Keratinocyte (primary cell): ENCODE data around the gene CHAMP1. TPM values are rescaled to one million over a fixed set of nuclear protein-coding genes. Genes with fewer than 3 reads are reported as not detected.

Experiments
- DNase-seq: peaks from one replicate; pipeline ENCODE4 v3.0.0-alpha.2; 2011; ENCODE audit warnings: low read depth, missing footprints, low spot score
- FAIRE-seq: peaks from 2 replicates; lab custom pipeline; 2011; peaks lifted over from hg19 to GRCh38; lab: Jason Lieb, UNC
- H2AFZ ChIP-seq: 2 replicates; pipeline ENCODE4 v1.6.0; 2012; ENCODE audit warnings: low read length, control low read depth, inconsistent platforms; ENCODE audit not compliant: control insufficient read depth
- H3K27ac ChIP-seq: 2 replicates; pipeline ENCODE4 v1.5.1; 2011; ENCODE audit warnings: low read length; ENCODE audit not compliant: control insufficient read depth, insufficient read depth
- H3K27me3 ChIP-seq: 3 replicates; pipeline ENCODE4 v1.6.0; 2011; ENCODE audit warnings: low read length; ENCODE audit not compliant: control insufficient read depth, insufficient read depth; ENCODE audit errors: extremely low read depth
- H3K36me3 ChIP-seq, 2 experiments: 2 replicates in 1 of 2; 3 replicates in 1 of 2; pipeline ENCODE4 v1.5.1; 2011; ENCODE audit warnings: low read length in 2 of 2, mild to moderate bottlenecking in 1 of 2; ENCODE audit not compliant: control insufficient read depth in 2 of 2, insufficient read depth in 2 of 2; ENCODE audit errors: extremely low read depth in 1 of 2
- H3K4me1 ChIP-seq: 3 replicates; pipeline ENCODE4 v1.5.1; 2011; ENCODE audit warnings: low read length; ENCODE audit not compliant: control insufficient read depth, insufficient read depth; ENCODE audit errors: extremely low read depth
- H3K4me2 ChIP-seq: 3 replicates; pipeline ENCODE4 v1.6.0; 2011; ENCODE audit warnings: low read depth, low read length; ENCODE audit not compliant: control insufficient read depth, insufficient read depth; ENCODE audit errors: extremely low read depth
- H3K4me3 ChIP-seq, 3 experiments: fragments of 200-600 bp in 1 of 3; sonication (generic) in 1 of 3; 2 replicates in 2 of 3; 3 replicates in 1 of 3; pipeline ENCODE4 v1.5.1; 2011 to 2016; ENCODE audit warnings: low read length in 3 of 3, mild to moderate bottlenecking in 3 of 3, control low read depth in 2 of 3, inconsistent platforms in 1 of 3, low read depth in 1 of 3, mixed read lengths in 1 of 3, mixed run types in 1 of 3, moderate library complexity in 1 of 3; ENCODE audit not compliant: control insufficient read depth in 2 of 3, insufficient read depth in 2 of 3; ENCODE audit errors: extremely low read depth in 1 of 3
- H3K79me2 ChIP-seq: 2 replicates; pipeline ENCODE4 v1.6.0; 2012; ENCODE audit warnings: low read length; ENCODE audit not compliant: control insufficient read depth, insufficient read depth
- H3K9ac ChIP-seq: 3 replicates; pipeline ENCODE4 v1.6.0; 2011; ENCODE audit warnings: low read length; ENCODE audit not compliant: control insufficient read depth, insufficient read depth; ENCODE audit errors: extremely low read depth
- H3K9me1 ChIP-seq: 3 replicates; pipeline ENCODE4 v1.6.0; 2011; ENCODE audit warnings: low read length; ENCODE audit not compliant: control insufficient read depth, insufficient read depth; ENCODE audit errors: extremely low read depth
- H3K9me3 ChIP-seq: 2 replicates; pipeline ENCODE4 v1.5.1; 2012; ENCODE audit warnings: low read depth, low read length; ENCODE audit not compliant: control insufficient read depth
- H4K20me1 ChIP-seq: 3 replicates; pipeline ENCODE4 v1.6.0; 2011; ENCODE audit warnings: low read length; ENCODE audit not compliant: control insufficient read depth, insufficient read depth; ENCODE audit errors: extremely low read depth
- CTCF ChIP-seq, 3 experiments: IDR thresholded peaks in 1 of 3; conservative IDR thresholded peaks in 1 of 3; optimal IDR thresholded peaks in 1 of 3; 2 replicates in 2 of 3; 3 replicates in 1 of 3; pipeline versions ENCODE3 to v1.5.1; 2011; ENCODE audit warnings: low read length in 3 of 3, mild to moderate bottlenecking in 3 of 3, moderate library complexity in 2 of 3, control low read depth in 1 of 3, inconsistent platforms in 1 of 3; ENCODE audit not compliant: insufficient read depth in 2 of 3; ENCODE audit errors: extremely low read depth in 1 of 3
- EZH2 ChIP-seq: IDR thresholded peaks from one replicate; pipeline ENCODE4 v1.6.1; 2012; ENCODE audit warnings: inconsistent platforms, mild to moderate bottlenecking, low read length, moderate library complexity
- dilution Hi-C: fragments of 300-500 bp; cut with MboI; formaldehyde crosslinking; loops from one replicate; pipeline ENCODE4 v1.7.0; 2020; ENCODE audit warnings: low sequenced_read_pairs; ENCODE audit not compliant: extremely low pct_ligation_motif_present
- polyA plus RNA-seq, 5 experiments: library from polyadenylated mRNA; depleted of rRNA in 3 of 5; stranded (reverse) in 3 of 5; stranded (forward) in 1 of 5; unstranded in 1 of 5; fragments of >200 nt; gene quantifications; 1 replicate in 1 of 5; 2 replicates in 3 of 5; 3 replicates in 1 of 5; pipeline versions ENCODE4 v1.2.1 to v1.2.3, GENCODE V29; 2011 to 2012; ENCODE audit warnings: missing spikeins in 2 of 5, low read depth in 1 of 5, low replicate concordance in 1 of 5

The CHAMP1 gene
- polyA plus RNA-seq, 1 donor (not counting 4 experiments of a cell fraction or from before 2014, with no cell fraction given): 14.2 TPM

DNA sequence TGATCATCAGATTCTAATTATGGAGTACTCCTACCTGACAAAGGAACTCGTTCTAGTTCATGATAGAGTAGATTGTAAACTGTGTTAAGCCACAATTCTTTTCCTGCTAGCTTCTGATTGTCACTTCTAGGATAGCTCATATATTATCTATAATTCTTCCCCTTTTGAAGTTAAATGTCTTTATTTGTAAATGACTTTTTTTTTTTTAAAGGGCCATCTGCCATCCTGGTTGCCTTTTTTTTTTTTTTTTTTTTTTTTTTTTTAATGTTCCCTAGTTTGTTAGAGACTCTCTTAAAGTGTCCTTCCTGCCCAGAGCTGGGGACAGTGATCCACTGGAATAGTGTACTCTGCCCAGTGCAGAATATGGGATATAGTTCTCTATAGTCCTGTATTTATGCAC, 4.3 kb downstream of the CHAMP1 start:
- Histone ChIP-seq H3K9ac (no peak overlapping the region), H3K79me2 (peaks cover 64% of the 10 kb centered on the region), H4K20me1 (peaks cover 4% of the 10 kb centered on the region), H3K4me3 (no peak overlapping the region), H2AFZ (no peak overlapping the region), H3K27me3 (no peaks in the 10 kb centered on the region), H3K9me1 (no peaks in the 10 kb centered on the region), H3K27ac (no peak overlapping the region), H3K36me3 (peaks cover 6 to 20% of the 10 kb centered on the region in 2 experiments), H3K4me1 (peaks cover 1% of the 10 kb centered on the region), H3K4me2 (no peak overlapping the region), H3K9me3 (no peaks in the 10 kb centered on the region)
- no peak for TF ChIP-seq CTCF (optimal IDR thresholded peaks at IDR 0.05 in 1 of 3, IDR thresholded peaks at IDR 0.05 in 1 of 3, conservative IDR thresholded peaks at IDR 0.05 in 1 of 3; ENCODE audit: extremely low read depth in 1 of 3, insufficient read depth in 2 of 3, low read length in 3 of 3)
- no peak for TF ChIP-seq EZH2
- FAIRE-seq: no peak
- dilution Hi-C loops: no loop called here
- no peak for DNase-seq

GRCh38 chr13:114319441-114319913, 5.2 kb downstream of the CHAMP1 start:
- no peak for FAIRE-seq
- H3K9me1 ChIP-seq: no peaks in the 10 kb centered on the region
- no peak overlapping the region for H3K4me2 ChIP-seq
- no peak overlapping the region for H3K9ac ChIP-seq
- H4K20me1 ChIP-seq: peaks cover 4% of the 10 kb centered on the region
- H3K4me3 ChIP-seq: no peak overlapping the region
- no peak overlapping the region for H2AFZ ChIP-seq
- no peaks in the 10 kb centered on the region for H3K27me3 ChIP-seq
- no peaks in the 10 kb centered on the region for H3K9me3 ChIP-seq
- DNase-seq: no peak
- TF ChIP-seq EZH2 (no peak), CTCF (optimal IDR thresholded peaks at IDR 0.05 in 1 of 3, IDR thresholded peaks at IDR 0.05 in 1 of 3, conservative IDR thresholded peaks at IDR 0.05 in 1 of 3; ENCODE audit: extremely low read depth in 1 of 3, insufficient read depth in 2 of 3, low read length in 3 of 3) (no peak)
- peaks cover 11 to 29% of the 10 kb centered on the region in 2 experiments for H3K36me3 ChIP-seq
- H3K4me1 ChIP-seq: no peaks in the 10 kb centered on the region
- dilution Hi-C loops: no loop called here
- H3K79me2 ChIP-seq: peaks cover 63% of the 10 kb centered on the region
- no peak overlapping the region for H3K27ac ChIP-seq
